Pancreas (tissue), 10 donors: ENCODE data around the gene ZDHHC24. TPM values are rescaled to one million over a fixed set of nuclear protein-coding genes. Genes with fewer than 3 reads are reported as not detected.

Experiments
- ATAC-seq, 4 donors: fragments of 200-7000 bp; cut with Tn5 transposase; one replicate each; pipeline versions ENCODE4 v1.8.0 to v1.9.1; 2020; ENCODE audit warnings: mild to moderate bottlenecking in 4 of 4, moderate library complexity in 4 of 4
- DNase-seq, 6 donors: peaks; one replicate each; pipeline ENCODE4 v3.0.0-alpha.2; 2020
- FAIRE-seq: peaks from 2 replicates; lab custom pipeline; 2012; peaks lifted over from hg19 to GRCh38; lab: Jason Lieb, UNC
- H3K27ac ChIP-seq, 4 donors: fragments of 200-600 bp; sonication (generic); 1 replicate in 3 of 4; 2 replicates in 1 of 4; pipeline versions ENCODE4 v1.5.0 to v1.8.0; 2020
- H3K27me3 ChIP-seq, 4 donors: fragments of 200-600 bp; one replicate each; pipeline ENCODE4 v1.8.0; 2021
- H3K36me3 ChIP-seq, 3 donors: fragments of 200-600 bp; sonication (generic) in 1 of 3; one replicate each; pipeline versions ENCODE4 v1.5.0 to v1.8.0; 2020 to 2021
- H3K4me1 ChIP-seq, 3 donors: fragments of 200-600 bp; one replicate each; pipeline ENCODE4 v1.8.0; 2021
- H3K4me3 ChIP-seq, 4 donors: fragments of 200-600 bp; sonication (generic) in 2 of 4; one replicate each; pipeline versions ENCODE4 v1.5.0 to v1.8.0; 2020 to 2021
- H3K9me3 ChIP-seq, 4 donors: fragments of 200-600 bp; one replicate each; pipeline ENCODE4 v1.8.0; 2021
- CTCF ChIP-seq, 4 donors: fragments of 200-600 bp; sonication (generic) in 3 of 4; IDR thresholded peaks; one replicate each; pipeline versions ENCODE4 v1.5.0 to v1.8.0; 2021; ENCODE audit warnings: antibody characterized with exemption in 4 of 4
- WGBS, 2 donors: extraction: QIAGEN DNeasy Blood & Tissue Kit; methylation state at CpG; one replicate each; pipeline ENCODE4 v1.1.7; 2013; 5-methylcytosine and 5-hydroxymethylcytosine counted together
- intact Hi-C, 3 donors: fragments of 100-400 bp; cut with DNase I; formaldehyde crosslinking; loops; one replicate each; pipeline versions ENCODE4 v1.11.1 to v1.14.2; 2022
- polyA plus RNA-seq, 2 donors: library from polyadenylated mRNA; stranded (reverse); fragments of 200-250 nt; gene quantifications; one replicate each; pipeline ENCODE4 v1.2.3, GENCODE V29; 2013
- total RNA-seq, 6 donors: library from RNA; stranded (reverse); fragmentation: NEBNext Ultra II Directional in 4 of 6; extraction: Animal tissue kit (Norgen Biotek cat#: 25700) in 4 of 6; gene quantifications; one replicate each; pipeline versions ENCODE4 v1.2.1 to v1.2.4, GENCODE V29; 2021 to 2023
- donor health status: healthy with polysubstance abuse.
- donor health status: DM: no; HTN: no; CAD: no; lungs with moderate emphysema.
- donor health status: DM: no; HTN: no; CAD: no.
- donor health status: control.
- donor health status: control.
- donor health status: Bipolar disorder and iron deficiency.
- donor health status: DM: yes; HTN: yes; CAD: no.
- donor health status: DM: no; HTN: no; CAD: no.
- donor health status: DM: no; HTN: no; CAD: no.
- donor health status: DM: yes; HTN: yes; CAD: no.

The ZDHHC24 gene
- total and polyA plus RNA-seq, 8 donors, result 7.0 to 11.4 (median 7.9) TPM

GRCh38 chr11:66530927-66531709 lies 14.7 kb downstream of the ZDHHC24 start:
- no peak for ATAC-seq
- no peak for DNase-seq
- H3K9me3 ChIP-seq, result no peaks in the 10 kb centered on the region
- 78 to 80% methylated on average over 10 of the region's 10 CpGs for WGBS, 2 donors
- no peak overlapping the region for H3K4me3 ChIP-seq
- H3K27me3 ChIP-seq, result no peaks in the 10 kb centered on the region
- FAIRE-seq, result no peak
- TF ChIP-seq CTCF (IDR thresholded peaks at IDR 0.05), result no peak
- no peak overlapping the region for H3K27ac ChIP-seq
- no peaks in the 10 kb centered on the region for H3K4me1 ChIP-seq
- intact Hi-C loops, result no loop called here
- H3K36me3 ChIP-seq, result peaks cover 0 to 3% (median 0%) of the 10 kb centered on the region in 3 donors

GRCh38 chr11:66529655-66530054 lies 16.2 kb downstream of the ZDHHC24 start:
- intact Hi-C loops, result no loop called here
- H3K27ac ChIP-seq, result no peak overlapping the region
- no peak for FAIRE-seq
- H3K36me3 ChIP-seq, result no peaks in the 10 kb centered on the region
- peak in 1 of 4 donors; percentile 6 for ATAC-seq
- H3K4me1 ChIP-seq, result no peaks in the 10 kb centered on the region
- 87 to 88% methylated on average over 12 to 13 of the region's 13 CpGs for WGBS, 2 donors
- TF ChIP-seq CTCF (IDR thresholded peaks at IDR 0.05), result no peak
- no peaks in the 10 kb centered on the region for H3K9me3 ChIP-seq
- no peaks in the 10 kb centered on the region for H3K27me3 ChIP-seq
- no peak for DNase-seq
- no peak overlapping the region for H3K4me3 ChIP-seq

DNA sequence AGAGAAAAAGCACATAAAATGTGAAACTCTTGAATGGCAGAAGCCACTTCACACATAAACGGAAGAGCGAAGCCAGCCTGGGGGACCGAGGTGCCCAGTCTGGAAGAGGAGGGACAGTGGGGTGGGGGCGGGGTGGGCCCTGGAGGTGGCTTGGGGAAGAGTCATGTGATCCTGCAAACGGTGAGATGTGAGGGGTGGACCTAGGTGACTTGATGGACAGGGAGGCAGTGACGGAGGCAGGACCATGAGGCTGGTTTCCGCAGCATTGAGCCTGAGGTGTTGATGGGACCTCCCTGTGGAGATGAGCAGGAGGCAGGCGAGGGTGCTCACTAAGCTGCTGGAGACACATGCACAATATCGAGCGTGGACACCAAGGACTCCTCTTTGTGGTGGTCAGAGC lies 16.8 kb downstream of the ZDHHC24 start:
- no peak for DNase-seq
- Histone ChIP-seq H3K36me3 (no peaks in the 10 kb centered on the region), H3K27me3 (no peaks in the 10 kb centered on the region), H3K9me3 (no peaks in the 10 kb centered on the region), H3K27ac (no peak overlapping the region), H3K4me1 (no peaks in the 10 kb centered on the region), H3K4me3 (no peak overlapping the region)
- no peak for ATAC-seq
- WGBS, 2 donors, result 82 to 84% methylated on average over 10 of the region's 10 CpGs
- TF ChIP-seq CTCF (IDR thresholded peaks at IDR 0.05), result no peak
- FAIRE-seq, result no peak
- intact Hi-C loops, result no loop called here

DNA sequence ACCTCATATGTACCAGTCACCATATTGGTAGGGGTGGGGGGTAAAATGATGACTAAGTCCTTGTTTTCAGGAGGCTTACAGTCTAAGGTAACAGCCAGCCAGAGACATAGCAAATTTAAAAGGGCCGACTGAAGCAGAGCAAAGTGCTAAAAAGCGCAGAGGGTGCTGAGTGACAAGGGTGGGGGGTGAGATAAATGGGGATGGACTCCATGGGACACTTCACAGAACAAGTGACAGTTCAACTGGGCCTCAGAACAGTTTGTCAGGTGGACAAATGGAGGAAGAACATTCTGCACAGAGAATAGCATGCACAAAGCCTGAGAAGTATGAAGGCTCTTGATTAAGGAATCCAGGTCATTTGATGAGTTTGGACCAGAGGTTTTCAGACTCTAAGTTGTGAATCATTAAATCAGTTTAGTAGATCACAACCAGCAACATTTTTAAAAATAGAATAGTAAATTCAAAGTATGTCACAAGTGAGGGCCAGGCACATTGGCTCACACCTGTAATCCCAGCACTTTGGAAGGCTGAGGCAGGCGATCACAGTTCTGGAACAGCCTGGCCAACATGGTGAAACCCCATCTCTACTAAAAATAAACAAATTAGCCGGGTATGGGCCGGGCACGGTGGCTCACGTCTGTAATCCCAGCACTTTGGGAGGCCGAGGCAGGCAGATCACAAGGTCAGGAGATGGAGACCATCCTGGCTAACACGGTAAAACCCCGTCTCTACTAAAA lies 21.4 kb downstream of the ZDHHC24 start:
- no peak overlapping the region for H3K4me3 ChIP-seq
- intact Hi-C loops, result no loop called here
- ATAC-seq, result no peak
- H3K27ac ChIP-seq, result no peak overlapping the region
- whole genome bisulfite sequencing, 2 donors, result 88 to 89% methylated on average over 10 of the region's 10 CpGs
- peak in 1 of 6 donors; percentile 15 for DNase-seq
- no peaks in the 10 kb centered on the region for H3K4me1 ChIP-seq
- no peak for FAIRE-seq
- no peak for TF ChIP-seq CTCF (IDR thresholded peaks at IDR 0.05)
- H3K36me3 ChIP-seq, result peaks cover 0 to 21% (median 0%) of the 10 kb centered on the region in 3 donors
- no peaks in the 10 kb centered on the region for H3K9me3 ChIP-seq
- no peaks in the 10 kb centered on the region for H3K27me3 ChIP-seq
